T-helper 17 cell (primary cell): Measurements from ENCODE around the gene ITGA3. TPM values are rescaled to one million over a fixed set of nuclear protein-coding genes. Genes with fewer than 3 reads are reported as not detected.

Experiments used
- ATAC-seq: fragments of 150-1000 bp; cut with Tn5 transposase; 2 replicates; pipeline ENCODE4 v1.10.0; 2021; ENCODE audit warnings: mild to moderate bottlenecking, moderate library complexity
- DNase-seq, 3 donors: peaks; one replicate each; pipeline versions ENCODE4 v3.0.0 to v3.0.0-alpha.2; 2020 to 2021
- H3K9me3 ChIP-seq: one replicate; pipeline ENCODE4 v1.7.0; 2013; ENCODE audit warnings: low read length, mild to moderate bottlenecking; ENCODE audit not compliant: control insufficient read depth, poor library complexity, severe bottlenecking
- H3K27ac Mint-ChIP-seq: one replicate; pipeline ENCODE4 v1.8.0; 2022; ENCODE audit warnings: mild to moderate bottlenecking, moderate library complexity, mixed read lengths
- H3K27me3 Mint-ChIP-seq: one replicate; pipeline ENCODE4 v1.8.0; 2022; ENCODE audit warnings: mixed read lengths
- H3K36me3 Mint-ChIP-seq: one replicate; pipeline ENCODE4 v1.8.0; 2022; ENCODE audit warnings: low read depth, mixed read lengths
- H3K4me1 Mint-ChIP-seq: one replicate; pipeline ENCODE4 v1.8.0; 2022; ENCODE audit warnings: mild to moderate bottlenecking, mixed read lengths
- H3K4me3 Mint-ChIP-seq: one replicate; pipeline ENCODE4 v1.8.0; 2022; ENCODE audit warnings: mild to moderate bottlenecking, moderate library complexity, mixed read lengths
- total RNA-seq, 4 donors: library from RNA in 2 of 4; stranded (reverse) in 2 of 4; gene quantifications; one replicate each; pipeline ENCODE4 v1.2.3 and lab custom pipeline; 2022 to 2026

ITGA3 gene
- total RNA-seq, 2 donors from 2014 or later, result 8.0 to 10.6 TPM

DNA sequence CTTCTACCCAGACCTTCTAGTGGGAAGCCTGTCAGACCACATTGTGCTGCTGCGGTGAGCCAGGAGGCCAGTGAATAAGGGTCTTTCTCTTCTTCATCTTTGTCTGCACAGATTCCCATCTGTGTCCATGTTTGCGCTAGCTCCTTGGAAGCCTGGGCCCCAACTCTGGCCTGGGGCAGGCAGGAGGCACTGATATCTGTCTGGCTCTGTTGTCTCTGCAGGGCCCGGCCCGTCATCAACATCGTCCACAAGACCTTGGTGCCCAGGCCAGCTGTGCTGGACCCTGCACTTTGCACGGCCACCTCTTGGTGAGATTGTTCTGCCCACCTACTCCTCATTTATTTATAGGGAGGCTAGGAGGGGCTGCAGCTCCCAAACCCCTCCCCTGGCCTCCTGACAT, 18.3 kb downstream of the ITGA3 start:
- Mint-ChIP-seq H3K4me1 (peaks cover 4% of the 10 kb centered on the region), H3K27ac (no peak overlapping the region), H3K27me3 (no peaks in the 10 kb centered on the region)

GRCh38 chr17:50075446-50076032, 19.6 kb downstream of the ITGA3 start:
- ATAC-seq (no peak), DNase-seq (no peak)
- Mint-ChIP-seq H3K4me3 (no peak overlapping the region), H3K27me3 (no peaks in the 10 kb centered on the region), H3K27ac (no peak overlapping the region), H3K4me1 (peaks cover 10% of the 10 kb centered on the region), H3K36me3 (peaks cover 10% of the 10 kb centered on the region)
- no peaks in the 10 kb centered on the region for H3K9me3 ChIP-seq

More for the DNA sequence above, 18.3 kb downstream of the ITGA3 start:
- Mint-ChIP-seq H3K4me3 (no peak overlapping the region), H3K36me3 (peaks cover 10% of the 10 kb centered on the region)
- DNase-seq (no peak), ATAC-seq (no peak)
- no peaks in the 10 kb centered on the region for H3K9me3 ChIP-seq

DNA sequence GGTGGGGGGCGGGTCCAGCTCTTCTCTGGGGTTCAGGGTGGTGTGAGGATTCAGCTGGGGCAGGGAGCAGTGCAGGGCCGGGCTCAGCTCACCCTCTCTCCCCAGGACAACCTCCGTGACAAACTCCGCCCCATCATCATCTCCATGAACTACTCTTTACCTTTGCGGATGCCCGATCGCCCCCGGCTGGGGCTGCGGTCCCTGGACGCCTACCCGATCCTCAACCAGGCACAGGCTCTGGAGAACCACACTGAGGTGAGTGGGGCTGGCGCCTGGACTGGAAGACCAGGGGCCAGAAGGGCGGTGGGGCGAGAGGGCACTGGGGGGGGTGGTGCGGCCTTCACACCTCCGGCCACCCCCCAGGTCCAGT, 20.3 kb downstream of the ITGA3 start:
- peaks cover 8% of the 10 kb centered on the region for H3K36me3 Mint-ChIP-seq
- no peak for DNase-seq

DNA sequence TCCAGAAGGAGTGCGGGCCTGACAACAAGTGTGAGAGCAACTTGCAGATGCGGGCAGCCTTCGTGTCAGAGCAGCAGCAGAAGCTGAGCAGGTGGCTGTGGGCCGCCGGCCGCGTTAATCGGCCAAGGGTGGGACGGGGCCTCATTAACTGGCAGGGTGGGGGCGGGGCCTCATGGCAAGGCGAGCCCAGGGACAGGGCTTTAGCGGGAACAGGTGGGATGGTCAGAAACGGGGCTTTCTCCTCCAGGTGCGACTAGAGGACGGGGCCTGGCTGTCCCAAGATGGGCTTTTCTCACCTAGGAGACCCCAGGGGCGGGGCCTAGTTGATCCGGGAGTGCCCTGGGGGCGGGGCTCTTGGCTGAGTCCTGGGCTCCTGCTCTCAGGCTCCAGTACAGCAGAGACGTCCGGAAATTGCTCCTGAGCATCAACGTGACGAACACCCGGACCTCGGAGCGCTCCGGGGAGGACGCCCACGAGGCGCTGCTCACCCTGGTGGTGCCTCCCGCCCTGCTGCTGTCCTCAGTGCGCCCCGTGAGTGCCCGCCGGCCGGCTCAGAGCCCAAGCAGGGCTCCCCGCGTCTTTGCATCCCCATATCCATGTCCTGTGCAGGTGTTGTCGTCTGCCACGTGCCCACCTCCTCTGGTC, 20.8 kb downstream of the ITGA3 start:
- Mint-ChIP-seq H3K36me3 (peaks cover 8% of the 10 kb centered on the region), H3K4me1 (peaks cover 10% of the 10 kb centered on the region), H3K4me3 (no peak overlapping the region), H3K27ac (no peak overlapping the region), H3K27me3 (no peaks in the 10 kb centered on the region)
- ATAC-seq (no peak), DNase-seq (no peak)
- H3K9me3 ChIP-seq, result no peaks in the 10 kb centered on the region

More for the DNA sequence above, 20.3 kb downstream of the ITGA3 start:
- Mint-ChIP-seq H3K27ac (no peak overlapping the region), H3K4me1 (peaks cover 10% of the 10 kb centered on the region), H3K27me3 (no peaks in the 10 kb centered on the region), H3K4me3 (no peak overlapping the region)
- H3K9me3 ChIP-seq, result no peaks in the 10 kb centered on the region
- no peak for ATAC-seq

DNA sequence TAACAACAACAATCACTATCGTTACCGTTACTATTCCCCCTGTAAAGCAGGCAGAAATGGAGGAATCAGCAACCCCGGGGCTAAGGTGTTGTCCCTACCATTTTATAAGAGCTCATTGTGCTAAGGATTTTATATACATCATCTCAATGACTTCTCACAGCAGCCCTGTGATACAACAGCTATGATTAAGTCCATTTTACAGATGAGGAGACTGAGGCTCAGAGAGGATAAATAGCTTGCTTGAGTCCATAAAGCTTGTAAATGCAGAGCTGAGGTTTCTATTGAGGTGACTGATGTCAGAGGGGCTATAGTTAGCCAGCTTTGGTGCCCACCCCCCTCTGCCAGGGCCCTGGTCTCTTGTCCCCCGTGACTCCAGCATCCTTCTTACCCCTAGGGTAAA, 22.5 kb downstream of the ITGA3 start:
- DNase-seq (no peak), ATAC-seq (no peak)
- Mint-ChIP-seq H3K27ac (no peak overlapping the region), H3K36me3 (peaks cover 6% of the 10 kb centered on the region), H3K27me3 (no peaks in the 10 kb centered on the region), H3K4me1 (peaks cover 6% of the 10 kb centered on the region), H3K4me3 (no peak overlapping the region)
- H3K9me3 ChIP-seq, result no peaks in the 10 kb centered on the region

DNA sequence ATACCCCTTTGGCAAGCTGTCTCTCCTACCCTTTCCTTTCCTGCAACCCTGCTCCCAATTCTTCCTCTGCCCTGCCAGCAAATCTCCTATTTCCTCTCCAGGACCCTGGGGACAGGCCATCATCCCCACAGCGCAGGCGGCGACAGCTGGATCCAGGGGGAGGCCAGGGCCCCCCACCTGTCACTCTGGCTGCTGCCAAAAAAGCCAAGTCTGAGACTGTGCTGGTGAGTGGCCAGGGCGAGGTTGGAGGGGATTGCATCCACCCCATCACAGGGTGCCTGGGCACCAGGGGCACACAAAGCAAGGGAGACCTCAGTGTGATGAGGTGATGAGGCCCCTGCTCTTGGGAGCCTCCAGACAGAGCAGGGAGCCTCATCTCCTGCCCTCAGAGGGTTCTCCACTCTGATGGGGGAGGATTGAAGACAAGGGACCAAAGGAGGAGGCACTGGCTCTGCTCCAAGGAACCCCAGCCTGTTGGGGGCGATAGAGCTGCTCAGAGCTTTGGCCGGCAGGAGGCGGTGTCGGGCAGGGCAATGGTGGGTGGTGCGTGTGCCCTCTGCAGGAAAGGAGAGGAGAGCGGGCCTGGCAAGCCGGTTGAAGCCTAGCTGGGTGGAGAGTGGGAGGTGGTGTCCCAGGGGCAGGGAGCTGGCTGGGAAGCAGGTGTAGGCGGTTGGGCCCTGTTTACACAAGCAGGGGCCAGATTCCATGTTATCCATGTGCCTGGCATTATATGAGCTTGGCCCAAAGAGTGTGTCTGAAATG, 23.6 kb downstream of the ITGA3 start:
- H3K27ac Mint-ChIP-seq, result peak overlapping the region; percentile 56
- peaks cover 6% of the 10 kb centered on the region for H3K4me1 Mint-ChIP-seq
- DNase-seq, result peak in 1 of 3 donors; percentile 40
- peaks cover 2% of the 10 kb centered on the region for H3K36me3 Mint-ChIP-seq
- no peak overlapping the region for H3K4me3 Mint-ChIP-seq
- H3K27me3 Mint-ChIP-seq, result no peaks in the 10 kb centered on the region
- peak; percentile 78 for ATAC-seq
- H3K9me3 ChIP-seq, result no peaks in the 10 kb centered on the region

- DNase-seq, result no peak
- Mint-ChIP-seq H3K27ac (no peak overlapping the region), H3K4me1 (peaks cover 6% of the 10 kb centered on the region), H3K4me3 (no peak overlapping the region), H3K27me3 (no peaks in the 10 kb centered on the region), H3K36me3 (peaks cover 2% of the 10 kb centered on the region)
- no peak for ATAC-seq
- H3K9me3 ChIP-seq, result no peaks in the 10 kb centered on the region
Observed at GRCh38 chr17:50080096-50080480, 24.2 kb downstream of the ITGA3 start.

DNA sequence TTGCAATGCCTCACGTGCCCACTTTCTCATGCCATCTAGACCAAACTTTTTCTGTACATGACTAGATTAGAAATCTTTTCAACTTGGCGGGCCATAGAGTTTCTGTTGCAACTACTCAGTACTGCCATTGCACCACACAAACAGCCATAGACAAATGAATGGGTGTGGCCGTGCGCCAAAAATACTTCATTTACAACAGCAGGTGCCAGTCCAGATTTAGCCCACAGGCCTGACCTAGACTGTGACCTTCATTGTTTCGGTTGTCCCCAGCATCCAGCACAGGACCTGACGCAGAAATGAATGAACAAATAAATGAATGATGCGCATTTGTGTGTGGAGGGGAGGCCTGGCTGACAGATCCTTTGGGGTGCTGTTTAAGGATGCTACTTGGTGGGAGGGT, 24.9 kb downstream of the ITGA3 start:
- H3K9me3 ChIP-seq, result no peaks in the 10 kb centered on the region
- H3K4me3 Mint-ChIP-seq, result no peak overlapping the region
- ATAC-seq, result no peak
- no peak overlapping the region for H3K27ac Mint-ChIP-seq
- H3K36me3 Mint-ChIP-seq, result no peaks in the 10 kb centered on the region
- H3K4me1 Mint-ChIP-seq, result peaks cover 6% of the 10 kb centered on the region
- H3K27me3 Mint-ChIP-seq, result no peaks in the 10 kb centered on the region
- DNase-seq, result no peak

GRCh38 chr17:50081757-50082156, 25.8 kb downstream of the ITGA3 start:
- Mint-ChIP-seq H3K4me3 (no peak overlapping the region), H3K36me3 (no peaks in the 10 kb centered on the region), H3K27me3 (no peaks in the 10 kb centered on the region), H3K4me1 (peaks cover 6% of the 10 kb centered on the region), H3K27ac (no peak overlapping the region)
- DNase-seq (no peak), ATAC-seq (no peak)
- H3K9me3 ChIP-seq, result no peaks in the 10 kb centered on the region

DNA sequence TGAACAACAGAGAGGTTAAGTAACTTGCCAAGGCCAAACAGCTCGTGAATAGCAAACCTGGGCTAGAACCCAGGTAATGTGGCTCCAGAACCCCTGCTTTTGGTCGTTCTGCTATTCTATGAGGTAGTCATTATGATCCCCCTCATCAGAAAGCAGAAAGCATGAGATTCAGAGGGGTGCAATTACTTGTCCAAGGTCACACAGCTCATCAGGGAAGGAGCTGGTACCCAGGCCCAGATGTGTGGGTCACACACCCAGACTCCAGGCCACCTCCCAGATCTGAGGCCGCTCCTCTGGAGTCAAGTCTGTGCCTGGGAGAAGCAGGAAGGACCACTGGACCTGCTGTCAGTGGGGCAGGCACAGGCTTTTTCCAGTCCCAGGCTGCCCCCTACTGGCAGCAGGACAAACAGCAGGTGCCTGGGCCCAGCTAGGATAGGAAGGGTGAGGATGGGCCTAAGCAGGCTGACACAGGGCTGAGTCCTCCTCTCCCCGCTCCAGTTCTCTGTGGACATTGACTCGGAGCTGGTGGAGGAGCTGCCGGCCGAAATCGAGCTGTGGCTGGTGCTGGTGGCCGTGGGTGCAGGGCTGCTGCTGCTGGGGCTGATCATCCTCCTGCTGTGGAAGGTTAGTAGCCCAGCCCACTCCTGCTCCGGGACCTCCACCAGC, 31.5 kb downstream of the ITGA3 start:
- no peaks in the 10 kb centered on the region for H3K27me3 Mint-ChIP-seq
- ATAC-seq (peak; percentile 95), DNase-seq (peak; percentile 60 to 74 (median 61))
- peak overlapping the region; percentile 14 for H3K27ac Mint-ChIP-seq
- peaks cover 2% of the 10 kb centered on the region for H3K4me1 Mint-ChIP-seq
- no peaks in the 10 kb centered on the region for H3K36me3 Mint-ChIP-seq
- H3K4me3 Mint-ChIP-seq, result no peak overlapping the region
- H3K9me3 ChIP-seq, result no peaks in the 10 kb centered on the region

DNA sequence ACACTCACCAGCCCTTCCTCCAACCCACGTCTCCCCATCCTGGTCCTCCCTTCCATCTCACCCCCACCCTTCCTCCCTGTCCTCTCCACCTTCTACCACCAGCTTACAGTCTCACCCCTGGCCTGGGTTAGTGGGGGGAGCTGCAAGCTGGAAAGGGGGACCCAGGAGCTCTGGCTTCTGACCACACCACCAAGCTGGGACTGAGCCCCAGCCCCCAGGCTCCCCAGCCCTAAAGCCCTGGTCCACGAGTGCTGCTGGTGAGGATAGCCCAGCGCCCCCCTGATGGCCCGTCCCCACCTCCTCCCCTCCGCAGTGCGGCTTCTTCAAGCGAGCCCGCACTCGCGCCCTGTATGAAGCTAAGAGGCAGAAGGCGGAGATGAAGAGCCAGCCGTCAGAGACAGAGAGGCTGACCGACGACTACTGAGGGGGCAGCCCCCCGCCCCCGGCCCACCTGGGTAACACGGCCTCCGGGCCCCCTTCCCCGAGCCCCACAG, 32.0 kb downstream of the ITGA3 start:
- Mint-ChIP-seq H3K4me1 (peaks cover 2% of the 10 kb centered on the region), H3K27me3 (no peaks in the 10 kb centered on the region), H3K36me3 (no peaks in the 10 kb centered on the region), H3K4me3 (no peak overlapping the region), H3K27ac (no peak overlapping the region)
- ATAC-seq, result no peak
- no peak for DNase-seq
- no peaks in the 10 kb centered on the region for H3K9me3 ChIP-seq

DNA sequence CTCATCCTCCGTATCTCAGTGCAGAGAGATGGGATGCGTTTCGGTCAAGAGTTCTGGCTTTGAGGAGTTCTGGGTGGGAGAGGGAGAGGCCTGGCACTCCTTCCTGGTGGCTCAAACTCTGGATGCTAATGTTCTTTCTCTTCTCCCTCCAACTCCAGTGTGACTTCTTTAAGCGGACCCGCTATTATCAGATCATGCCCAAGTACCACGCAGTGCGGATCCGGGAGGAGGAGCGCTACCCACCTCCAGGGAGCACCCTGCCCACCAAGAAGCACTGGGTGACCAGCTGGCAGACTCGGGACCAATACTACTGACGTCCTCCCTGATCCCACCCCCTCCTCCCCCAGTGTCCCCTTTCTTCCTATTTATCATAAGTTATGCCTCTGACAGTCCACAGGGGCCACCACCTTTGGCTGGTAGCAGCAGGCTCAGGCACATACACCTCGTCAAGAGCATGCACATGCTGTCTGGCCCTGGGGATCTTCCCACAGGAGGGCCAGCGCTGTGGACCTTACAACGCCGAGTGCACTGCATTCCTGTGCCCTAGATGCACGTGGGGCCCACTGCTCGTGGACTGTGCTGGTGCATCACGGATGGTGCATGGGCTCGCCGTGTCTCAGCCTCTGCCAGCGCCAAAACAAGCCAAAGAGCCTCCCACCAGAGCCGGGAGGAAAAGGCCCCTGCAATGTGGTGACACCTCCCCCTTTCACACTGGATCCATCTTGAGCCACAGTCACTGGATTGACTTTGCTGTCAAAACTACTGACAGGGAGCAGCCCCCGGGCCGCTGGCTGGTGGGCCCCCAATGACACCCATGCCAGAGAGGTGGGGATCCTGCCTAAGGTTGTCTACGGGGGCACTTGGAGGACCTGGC, 33.3 kb downstream of the ITGA3 start:
- DNase-seq, result no peak
- Mint-ChIP-seq H3K4me1 (peaks cover 5% of the 10 kb centered on the region), H3K27ac (no peak overlapping the region), H3K4me3 (no peak overlapping the region), H3K27me3 (no peaks in the 10 kb centered on the region), H3K36me3 (no peaks in the 10 kb centered on the region)
- no peak for ATAC-seq
- H3K9me3 ChIP-seq, result no peaks in the 10 kb centered on the region
